GM18951 (cell line): ENCODE data around the gene TSPAN9.

Experiments used
- POLR2A ChIP-seq: IDR thresholded peaks from 4 replicates; pipeline ENCODE4 v1.6.1; 2011; ENCODE audit warnings: mild to moderate bottlenecking; ENCODE audit not compliant: insufficient read length, insufficient read depth; ENCODE audit errors: extremely low read depth
- in situ Hi-C: fragments of 300-500 bp; cut with MboI; formaldehyde crosslinking; loops from one replicate; pipeline ENCODE4 v1.12.0; 2022; ENCODE audit warnings: low sequenced_read_pairs, mixed read lengths, inconsistent platforms; ENCODE audit not compliant: unreplicated experiment

TSPAN9 gene

DNA sequence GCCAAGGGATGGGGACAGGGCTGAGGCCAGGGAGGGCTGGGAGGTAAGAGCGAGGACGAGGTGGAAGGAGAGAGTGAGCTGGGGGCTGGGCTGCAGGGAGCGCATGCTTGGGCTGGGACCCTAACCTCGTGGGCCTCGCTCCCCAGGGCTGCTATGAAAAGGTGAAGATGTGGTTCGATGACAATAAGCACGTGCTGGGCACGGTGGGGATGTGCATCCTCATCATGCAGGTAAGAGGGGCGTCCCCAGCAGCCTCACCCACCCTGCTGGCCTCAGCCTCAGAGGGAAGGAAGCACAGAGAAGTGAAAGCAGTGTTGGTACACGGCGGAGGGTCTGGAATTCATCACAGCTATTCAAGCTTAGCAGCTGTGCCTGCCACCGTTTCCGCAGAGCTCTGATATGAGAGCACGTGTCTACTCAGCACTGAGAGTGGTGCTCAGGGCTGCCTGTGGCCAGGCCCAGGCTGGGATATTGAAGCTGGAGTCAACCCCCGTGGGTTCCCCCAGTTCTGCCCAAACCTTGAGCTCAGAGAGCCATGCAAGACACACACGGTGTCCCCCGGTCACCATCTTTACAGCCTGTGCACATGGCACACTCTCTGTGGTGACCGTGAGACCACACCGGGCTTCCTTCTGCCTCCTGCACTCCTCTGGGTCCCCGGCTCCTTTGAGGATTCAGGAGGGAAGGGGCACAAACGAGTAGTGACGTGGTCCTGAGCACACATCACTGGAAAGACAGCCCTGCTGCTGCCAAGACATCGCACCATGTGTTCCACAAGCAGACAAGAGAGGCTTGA, 204.6 kb downstream of the TSPAN9 start:
- in situ Hi-C loops: no loop called here

DNA sequence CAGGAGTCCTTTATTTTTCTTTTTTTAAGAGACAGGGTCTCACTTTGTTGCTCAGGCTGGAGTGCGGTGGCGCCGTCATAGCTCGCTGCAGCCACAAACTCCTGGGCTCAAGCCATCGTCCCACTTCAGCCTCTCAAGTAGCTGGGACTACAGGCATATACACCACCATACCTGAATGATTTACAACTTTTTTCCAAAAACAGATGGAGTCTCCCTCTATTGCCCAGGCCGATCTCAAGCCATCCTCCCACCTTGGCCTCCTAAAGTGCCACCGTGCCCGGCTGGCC, 205.1 kb downstream of the TSPAN9 start:
- TF ChIP-seq POLR2A: no peak
- in situ Hi-C loops: no loop called here

More for the DNA sequence above, 204.6 kb downstream of the TSPAN9 start:
- no peak for TF ChIP-seq POLR2A

DNA sequence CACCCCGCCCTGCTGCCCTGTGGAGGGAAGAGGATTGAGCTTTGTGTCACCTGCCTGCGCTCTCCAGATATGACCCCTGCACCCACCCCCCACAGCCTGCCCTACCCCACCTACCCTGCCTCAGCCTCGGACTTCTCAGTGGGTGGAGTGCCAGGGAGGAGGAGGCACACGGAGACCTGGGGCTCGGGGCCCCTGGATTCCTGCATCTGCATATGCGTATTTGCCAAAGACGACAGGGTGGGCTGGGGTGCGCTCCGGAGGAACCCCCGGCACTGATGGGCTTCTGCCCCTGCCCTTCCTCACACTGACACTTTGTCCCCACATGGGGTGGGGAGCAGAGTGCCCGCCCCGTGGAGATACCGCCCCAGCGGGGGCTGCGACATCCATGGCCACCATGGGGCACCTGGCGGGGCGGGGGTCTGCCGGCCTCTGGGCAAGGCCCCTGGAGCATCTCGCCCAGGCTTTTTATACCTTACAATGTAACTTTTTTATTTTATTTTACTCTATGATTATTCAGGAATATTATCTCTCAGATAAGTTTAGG, 206.0 kb downstream of the TSPAN9 start:
- no peak for TF ChIP-seq POLR2A
- in situ Hi-C loops: no loop called here

DNA sequence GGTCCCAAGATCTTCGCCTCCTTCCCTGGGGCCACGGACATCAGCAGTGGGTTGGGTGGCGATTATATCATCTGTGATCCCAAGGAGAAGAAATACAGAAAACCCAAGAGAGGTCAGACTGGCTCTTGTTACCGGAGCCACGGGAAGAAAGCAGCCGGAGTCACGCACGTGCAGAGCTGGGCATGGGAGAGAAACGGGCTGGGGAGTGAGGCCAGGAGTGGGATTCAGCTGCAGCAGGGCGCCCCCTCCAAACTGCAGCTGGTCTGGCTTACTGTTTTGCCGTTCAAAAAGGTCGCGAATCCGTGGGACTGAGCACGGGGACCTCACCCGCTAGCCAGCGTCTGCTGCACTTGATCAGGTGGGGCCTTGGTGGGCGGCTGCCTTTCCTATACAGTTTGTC, 207.2 kb downstream of the TSPAN9 start:
- in situ Hi-C loops: no loop called here

DNA sequence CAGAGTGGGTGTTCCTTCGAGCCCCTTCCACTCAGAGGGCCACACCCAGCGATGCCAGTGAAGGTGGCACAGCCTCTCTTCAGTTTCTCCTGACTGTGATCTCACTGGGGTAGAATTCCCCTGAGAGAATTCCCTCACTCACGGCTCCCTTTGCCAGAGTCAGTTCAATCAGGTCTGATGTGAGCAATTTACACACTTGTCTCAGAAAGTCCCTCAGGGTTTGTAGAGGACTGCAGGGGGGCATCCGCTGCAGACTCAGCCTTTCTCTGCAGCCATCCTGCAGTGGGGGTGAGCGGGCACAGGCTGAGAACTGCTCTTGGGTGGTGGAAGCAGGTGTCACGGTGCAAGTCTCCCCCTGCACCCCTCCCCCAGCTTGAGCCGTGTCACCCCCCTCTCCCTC, 208.4 kb downstream of the TSPAN9 start:
- in situ Hi-C loops: no loop called here
- no peak for TF ChIP-seq POLR2A

More for the DNA sequence above, 207.2 kb downstream of the TSPAN9 start:
- TF ChIP-seq POLR2A: no peak

DNA sequence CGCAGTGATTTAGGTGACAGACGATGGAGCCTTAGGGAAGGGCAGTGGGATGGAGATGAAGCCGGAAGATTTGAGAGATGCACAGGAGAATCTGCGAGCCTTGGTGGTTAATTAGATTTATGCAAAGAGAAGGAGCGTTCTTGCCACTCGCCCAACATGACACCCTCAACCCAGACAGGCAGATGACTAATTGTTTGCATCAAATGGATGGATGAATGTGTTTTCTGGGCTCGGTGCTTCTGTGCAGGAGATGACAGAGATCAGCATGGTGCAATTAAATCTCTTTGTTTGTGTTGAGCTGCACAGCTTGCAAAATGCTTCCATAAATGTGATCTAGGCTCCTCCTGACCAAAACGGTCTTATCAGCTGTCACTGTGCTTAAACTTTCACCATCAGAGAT, 211.5 kb downstream of the TSPAN9 start:
- no peak for TF ChIP-seq POLR2A
- in situ Hi-C loops: no loop called here

DNA sequence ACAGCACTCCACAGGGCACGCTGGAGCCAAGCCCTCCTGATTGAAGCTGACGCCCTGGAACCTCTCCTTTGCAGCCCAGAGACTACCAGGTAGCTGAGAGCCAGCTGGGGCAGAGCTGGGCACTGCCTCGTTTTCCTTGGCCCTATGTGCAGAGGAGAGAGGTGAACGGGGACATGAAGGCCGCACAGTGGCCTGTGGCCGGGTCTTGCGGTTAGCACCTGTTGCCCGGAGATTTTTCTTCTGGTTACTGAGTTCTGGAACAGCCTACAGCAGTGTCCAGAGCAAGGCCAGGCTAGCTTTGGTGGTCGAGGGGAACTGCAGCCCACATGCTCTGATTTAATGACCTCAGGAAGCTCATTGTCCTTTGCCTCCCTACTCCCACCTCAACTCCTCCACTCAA, 212.5 kb downstream of the TSPAN9 start:
- no peak for TF ChIP-seq POLR2A
- in situ Hi-C loops: no loop called here

DNA sequence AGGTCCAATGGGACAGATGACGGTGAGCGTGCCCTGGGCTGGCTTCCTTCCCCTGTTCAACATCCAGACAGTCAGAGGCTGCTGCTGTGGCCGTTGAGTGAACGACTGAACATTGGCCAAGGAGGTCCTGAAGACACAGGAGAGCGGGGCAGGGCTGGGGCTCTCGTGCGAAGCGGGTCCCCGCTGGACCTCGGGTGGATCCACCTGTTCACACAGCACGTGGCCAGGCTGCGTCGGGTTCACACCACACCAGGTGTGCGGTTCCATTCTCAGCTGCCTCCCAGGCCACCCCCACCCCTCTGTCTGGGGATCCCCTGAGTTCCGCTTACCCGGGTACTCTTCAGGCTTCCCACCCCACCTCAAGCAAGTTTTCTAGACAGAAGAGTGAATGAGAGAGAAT, 214.8 kb downstream of the TSPAN9 start:
- in situ Hi-C loops: no loop called here
- TF ChIP-seq POLR2A: no peak

DNA sequence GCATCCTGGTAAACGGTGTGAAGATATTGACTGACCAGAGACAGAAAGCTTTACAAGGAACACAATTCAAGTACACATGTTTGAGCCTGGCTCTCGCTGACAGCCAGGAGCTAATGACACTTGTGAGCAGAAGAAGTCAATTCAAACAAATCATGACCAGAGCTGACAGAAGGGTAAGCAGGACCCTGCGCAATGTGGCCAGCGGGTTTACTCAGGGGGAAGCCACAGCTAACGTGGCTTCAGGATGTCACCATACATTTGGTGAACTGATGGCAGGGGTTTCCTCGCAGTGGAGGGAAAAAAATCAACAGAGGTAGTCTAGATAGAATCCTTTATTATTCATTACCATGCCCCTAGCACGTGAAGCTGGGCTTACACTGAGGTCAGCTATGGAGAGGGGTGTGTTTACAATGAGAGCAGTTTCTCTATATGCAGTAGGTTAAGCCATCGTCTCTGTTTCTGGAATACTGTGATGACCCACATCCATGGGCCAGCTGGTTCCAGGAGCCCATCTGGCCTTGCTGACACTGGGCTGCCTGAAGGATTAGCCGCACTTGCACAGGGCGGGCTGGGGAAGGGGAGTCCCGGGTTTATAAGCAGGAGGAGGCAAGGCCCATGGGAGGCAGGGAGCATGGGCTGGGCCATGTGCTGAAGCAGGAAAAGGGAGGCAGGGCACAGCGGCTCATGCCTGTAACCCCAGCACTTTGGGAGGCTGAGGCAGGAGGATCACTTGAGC, 215.7 kb downstream of the TSPAN9 start:
- TF ChIP-seq POLR2A: no peak
- in situ Hi-C loops: no loop called here

DNA sequence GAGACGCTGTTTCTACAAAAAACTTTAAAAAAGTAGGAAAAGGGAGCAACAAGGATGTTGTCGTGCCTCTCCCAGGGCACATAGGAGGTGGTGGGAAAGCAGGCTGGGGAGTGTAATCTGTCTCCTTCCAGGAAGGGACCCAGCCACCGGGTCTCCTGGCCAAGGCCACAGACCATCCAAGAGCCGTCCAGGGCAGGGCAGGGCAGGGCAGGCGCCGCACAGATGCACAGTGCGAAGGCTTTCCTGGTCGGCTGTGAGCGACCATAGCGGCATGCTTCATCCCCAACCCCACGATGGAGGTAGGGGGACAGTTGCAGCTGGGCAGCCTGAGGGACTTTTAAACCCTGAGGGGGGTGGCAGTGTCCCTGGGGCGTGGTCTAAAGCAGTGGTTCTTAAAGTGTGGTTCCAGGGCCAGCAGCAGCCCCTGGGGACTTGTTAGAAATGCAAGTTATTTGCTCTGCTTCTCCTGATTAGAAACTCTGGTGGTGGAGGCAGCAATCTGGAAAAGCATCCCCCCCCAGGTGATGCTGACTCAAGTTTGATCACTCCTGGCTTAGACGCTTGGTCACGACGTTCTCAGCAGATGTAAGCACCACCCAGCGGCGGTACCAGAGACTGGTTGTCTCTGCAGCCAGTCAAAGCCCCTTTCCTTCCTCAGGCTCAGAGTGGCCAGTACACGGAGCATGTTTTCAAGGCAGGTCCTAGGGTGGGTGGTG, 216.4 kb downstream of the TSPAN9 start:
- no peak for TF ChIP-seq POLR2A
- in situ Hi-C loops: no loop called here

DNA sequence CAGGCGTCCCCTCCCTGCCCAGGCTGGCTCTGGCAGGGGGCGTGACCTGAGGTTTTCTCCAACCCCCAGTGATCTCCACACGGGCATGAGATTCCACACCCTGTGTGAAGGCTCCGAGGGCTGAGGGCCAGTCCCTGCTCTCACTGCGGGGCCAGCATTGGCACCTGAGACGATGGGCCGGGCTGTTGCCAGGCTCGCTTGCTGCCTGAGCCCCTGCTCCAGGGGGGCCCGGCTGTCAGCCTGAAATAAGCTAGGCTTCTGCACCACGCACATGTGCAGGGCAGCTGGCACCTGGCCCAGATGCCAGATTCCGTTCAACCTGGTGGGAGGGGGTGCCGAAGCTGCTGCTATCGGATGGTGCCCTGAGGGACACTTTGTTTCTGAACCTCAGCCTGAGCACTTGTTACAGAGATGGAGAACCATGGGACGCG, 217.3 kb downstream of the TSPAN9 start:
- in situ Hi-C loops: no loop called here
- no peak for TF ChIP-seq POLR2A

DNA sequence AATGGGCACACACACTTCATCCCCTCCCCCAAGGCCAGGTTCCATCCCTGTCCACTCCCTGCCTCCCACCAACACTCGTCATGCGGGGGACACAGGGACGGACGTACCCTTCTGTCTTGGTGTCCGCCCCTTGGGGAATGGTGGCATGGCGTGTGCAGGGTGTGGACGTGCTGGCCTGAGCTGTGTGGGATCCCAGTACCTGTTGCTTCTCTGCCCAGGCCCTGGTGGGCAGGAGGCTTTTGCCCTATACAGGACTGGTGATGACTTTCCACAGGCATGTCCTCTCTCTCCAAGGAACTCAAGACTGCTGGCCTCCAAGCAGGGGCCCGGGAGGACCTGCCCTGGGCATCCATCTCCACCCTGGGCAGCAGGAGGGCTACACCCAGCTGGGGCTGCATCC, 218.0 kb downstream of the TSPAN9 start:
- in situ Hi-C loops: no loop called here
- no peak for TF ChIP-seq POLR2A

DNA sequence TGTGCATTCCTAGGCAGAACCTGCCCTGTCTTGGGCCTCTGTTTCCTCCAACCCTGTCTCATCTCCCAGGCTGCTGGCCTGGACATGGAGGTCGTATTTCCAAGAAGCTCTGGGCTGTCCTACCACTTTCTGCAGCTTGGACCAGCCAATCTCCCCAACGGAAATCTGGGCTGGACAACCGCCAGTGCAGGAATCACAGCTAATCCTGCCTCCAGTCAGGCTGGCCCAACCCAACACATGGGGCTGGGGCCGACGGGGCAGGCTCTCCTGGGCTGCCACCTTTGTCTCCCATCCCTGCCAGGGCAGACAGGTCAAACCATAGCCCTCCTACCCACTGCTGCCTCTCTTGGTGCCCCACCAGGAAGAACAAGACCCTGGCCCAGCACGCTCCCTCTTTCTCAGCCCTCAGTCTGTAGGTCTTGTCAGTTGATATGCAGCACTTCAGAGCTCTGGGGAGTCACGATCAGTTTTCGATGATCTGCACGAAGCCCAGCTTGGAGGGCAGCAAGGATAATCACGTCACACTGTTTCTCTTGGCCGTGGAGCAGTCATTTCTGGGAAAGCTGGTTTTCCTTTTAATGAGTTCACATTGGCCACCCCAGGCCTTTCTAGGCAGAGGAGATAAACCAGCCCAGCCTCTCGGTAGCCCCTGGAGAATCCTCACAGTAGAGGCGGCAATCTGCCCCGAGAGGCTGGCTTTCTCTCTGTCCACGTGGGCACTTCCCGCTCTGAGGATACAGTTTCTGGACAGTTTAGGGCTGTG, 218.6 kb downstream of the TSPAN9 start:
- in situ Hi-C loops: no loop called here

More for the DNA sequence above, 218.6 kb downstream of the TSPAN9 start:
- no peak for TF ChIP-seq POLR2A
